ENCODE data around the gene SH3GL2.

The SH3GL2 gene

GRCh38 chr9:17825265-17825659 is 246.4 kb downstream of the SH3GL2 start:
- DNase-seq: no peak
- in situ Hi-C loops (cut with HindIII; ENCODE audit: low pct_ligation_motif_present, low pct_unique_long_range_greater_than_20kb, low sequenced_read_pairs): no loop called here

GRCh38 chr9:17829064-17829463 is 250.2 kb downstream of the SH3GL2 start:
- in situ Hi-C loops (cut with HindIII; ENCODE audit: low pct_ligation_motif_present, low pct_unique_long_range_greater_than_20kb, low sequenced_read_pairs): no loop called here

GRCh38 chr9:17829812-17830385 is 251.0 kb downstream of the SH3GL2 start:
- in situ Hi-C loops (cut with HindIII; ENCODE audit: low pct_ligation_motif_present, low pct_unique_long_range_greater_than_20kb, low sequenced_read_pairs): no loop called here
- no peak for DNase-seq

More at GRCh38 chr9:17829064-17829463, 250.2 kb downstream of the SH3GL2 start:
- DNase-seq: no peak

GRCh38 chr9:17832812-17833211 is 253.9 kb downstream of the SH3GL2 start:
- in situ Hi-C loops (cut with HindIII; ENCODE audit: low pct_ligation_motif_present, low pct_unique_long_range_greater_than_20kb, low sequenced_read_pairs): no loop called here
- DNase-seq: no peak

- DNase-seq: no peak
- in situ Hi-C loops (cut with HindIII; ENCODE audit: low pct_ligation_motif_present, low pct_unique_long_range_greater_than_20kb, low sequenced_read_pairs): no loop called here
Measured at GRCh38 chr9:17833846-17834245, 255.0 kb downstream of the SH3GL2 start.

- DNase-seq: no peak
Measured at GRCh38 chr9:17837965-17838364, 259.1 kb downstream of the SH3GL2 start.

GRCh38 chr9:17839776-17840175 is 260.9 kb downstream of the SH3GL2 start:
- no peak for DNase-seq
- in situ Hi-C loops (cut with HindIII; ENCODE audit: low pct_ligation_motif_present, low pct_unique_long_range_greater_than_20kb, low sequenced_read_pairs): no loop called here

More at GRCh38 chr9:17837965-17838364, 259.1 kb downstream of the SH3GL2 start:
- in situ Hi-C loops (cut with HindIII; ENCODE audit: low pct_ligation_motif_present, low pct_unique_long_range_greater_than_20kb, low sequenced_read_pairs): no loop called here

- no peak for DNase-seq
- in situ Hi-C loops (cut with HindIII; ENCODE audit: low pct_ligation_motif_present, low pct_unique_long_range_greater_than_20kb, low sequenced_read_pairs): no loop called here
Measured at GRCh38 chr9:17843236-17843635, 264.4 kb downstream of the SH3GL2 start.

All from ACHN (cell line).